ENCODE data around the gene PAX5.

PAX5 gene

DNA sequence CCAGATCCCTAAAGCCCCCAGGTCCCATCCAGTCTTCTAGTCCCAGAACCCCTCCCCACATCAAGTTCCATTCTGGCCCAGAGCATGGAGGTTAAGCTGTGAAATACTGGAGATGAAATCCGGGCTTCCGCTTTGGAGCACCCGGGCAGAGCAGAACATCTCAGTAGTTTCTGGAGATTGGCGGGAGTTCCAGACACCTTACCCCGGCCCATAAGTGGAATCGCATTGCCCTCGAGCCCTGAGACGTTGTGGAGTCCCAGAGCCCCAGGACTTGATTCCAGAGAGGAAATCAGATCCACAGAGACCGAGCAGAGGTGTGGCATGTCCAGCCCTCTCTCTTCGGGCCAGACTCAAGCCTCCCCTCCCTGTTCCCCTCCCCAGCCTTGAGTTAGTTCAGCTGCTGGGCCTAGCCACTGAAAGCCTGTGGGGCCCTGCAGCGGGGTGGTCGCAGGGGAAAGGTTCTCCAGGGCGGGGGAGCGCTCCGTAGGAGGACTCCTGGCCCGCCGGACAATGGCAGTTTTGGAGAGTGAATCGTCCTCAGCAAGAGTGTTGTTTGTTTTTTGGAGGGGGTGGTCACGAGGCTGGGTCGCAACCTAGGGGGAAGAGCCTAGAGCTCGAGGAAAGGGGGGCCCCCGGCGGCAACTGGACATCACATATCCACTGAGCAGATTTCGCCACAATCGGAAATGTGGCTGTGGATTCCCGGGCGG is 1.0 kb upstream of the PAX5 start:
- Histone ChIP-seq H3K27ac (ENCODE audit: poor library complexity, severe bottlenecking) (no peak overlapping the region), H3K36me3 (ENCODE audit: low read depth) (no peaks in the 10 kb centered on the region), H3K4me1 (ENCODE audit: insufficient read depth, poor library complexity, severe bottlenecking) (peaks cover 7% of the 10 kb centered on the region), H3K9me3 (ENCODE audit: severe bottlenecking) (no peaks in the 10 kb centered on the region), H3K27me3 (ENCODE audit: insufficient read depth, poor library complexity, severe bottlenecking) (peaks cover 100% of the 10 kb centered on the region), H3K4me3 (ENCODE audit: severe bottlenecking) (no peak overlapping the region)
- DNase-seq (ENCODE audit: low spot score) (no peak), ATAC-seq (ENCODE audit: low read depth) (no peak)
- TF ChIP-seq, protein P1, sequence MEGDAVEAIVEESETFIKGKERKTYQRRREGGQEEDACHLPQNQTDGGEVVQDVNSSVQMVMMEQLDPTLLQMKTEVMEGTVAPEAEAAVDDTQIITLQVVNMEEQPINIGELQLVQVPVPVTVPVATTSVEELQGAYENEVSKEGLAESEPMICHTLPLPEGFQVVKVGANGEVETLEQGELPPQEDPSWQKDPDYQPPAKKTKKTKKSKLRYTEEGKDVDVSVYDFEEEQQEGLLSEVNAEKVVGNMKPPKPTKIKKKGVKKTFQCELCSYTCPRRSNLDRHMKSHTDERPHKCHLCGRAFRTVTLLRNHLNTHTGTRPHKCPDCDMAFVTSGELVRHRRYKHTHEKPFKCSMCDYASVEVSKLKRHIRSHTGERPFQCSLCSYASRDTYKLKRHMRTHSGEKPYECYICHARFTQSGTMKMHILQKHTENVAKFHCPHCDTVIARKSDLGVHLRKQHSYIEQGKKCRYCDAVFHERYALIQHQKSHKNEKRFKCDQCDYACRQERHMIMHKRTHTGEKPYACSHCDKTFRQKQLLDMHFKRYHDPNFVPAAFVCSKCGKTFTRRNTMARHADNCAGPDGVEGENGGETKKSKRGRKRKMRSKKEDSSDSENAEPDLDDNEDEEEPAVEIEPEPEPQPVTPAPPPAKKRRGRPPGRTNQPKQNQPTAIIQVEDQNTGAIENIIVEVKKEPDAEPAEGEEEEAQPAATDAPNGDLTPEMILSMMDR (IDR thresholded peaks at IDR 0.05; ENCODE audit: poor library complexity, severe bottlenecking): peak; percentile 16

DNA sequence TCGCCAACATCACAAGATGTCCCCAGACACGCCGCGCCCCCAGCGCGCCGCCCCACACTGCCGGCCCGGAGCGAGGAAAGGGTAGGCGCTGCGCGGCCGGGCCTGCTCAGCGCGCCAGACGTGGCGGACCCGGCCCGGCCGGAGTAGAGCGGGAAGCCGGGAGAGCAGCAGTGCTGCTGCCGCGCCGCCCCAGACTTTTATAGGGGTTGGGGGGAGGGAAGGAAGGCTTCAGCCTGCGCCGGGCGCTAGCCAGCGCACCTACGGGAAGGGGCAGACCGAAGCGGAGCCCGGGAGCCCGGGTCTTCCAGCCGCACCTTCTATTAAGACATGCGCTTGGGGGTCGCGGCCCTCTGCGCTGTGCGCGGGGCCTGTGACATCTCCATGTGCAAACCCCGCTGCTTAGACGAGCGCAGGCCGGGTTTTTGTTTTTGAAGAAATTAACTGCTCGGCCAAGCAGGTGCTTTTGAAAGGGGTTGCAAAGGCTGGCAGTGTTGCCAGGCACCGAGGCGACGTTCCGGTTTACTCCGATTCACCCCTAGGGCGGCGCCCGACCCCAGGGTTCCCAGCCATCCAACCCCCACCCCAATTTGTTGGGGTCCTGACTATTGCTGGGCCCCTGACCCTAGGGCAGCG is 353 bp upstream of the PAX5 start:
- H3K27me3 ChIP-seq (ENCODE audit: insufficient read depth, poor library complexity, severe bottlenecking): peaks cover 100% of the 10 kb centered on the region
- H3K4me3 ChIP-seq (ENCODE audit: severe bottlenecking): no peak overlapping the region
- DNase-seq (ENCODE audit: low spot score): no peak

DNA sequence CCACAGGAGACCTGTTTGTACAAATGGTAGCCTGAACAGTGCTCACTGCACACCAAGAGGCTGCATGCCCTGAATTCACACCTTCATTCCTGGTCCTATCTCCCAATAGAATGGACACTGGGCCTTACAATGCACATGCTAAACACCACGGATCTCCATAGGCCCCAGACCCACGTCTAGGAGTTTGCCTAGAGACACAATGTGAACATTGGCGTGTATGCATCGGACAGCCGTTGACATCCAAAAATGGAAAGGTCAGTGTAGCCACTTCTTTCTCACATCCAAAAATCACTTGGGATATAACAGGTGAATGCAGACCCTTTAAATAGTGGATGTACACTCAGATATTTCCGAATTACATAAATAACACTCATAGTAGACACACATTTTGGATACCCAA is 927 bp downstream of the PAX5 start:
- DNase-seq (ENCODE audit: low spot score) (no peak), ATAC-seq (ENCODE audit: low read depth) (no peak)
- Histone ChIP-seq H3K27ac (ENCODE audit: poor library complexity, severe bottlenecking) (no peak overlapping the region), H3K4me3 (ENCODE audit: severe bottlenecking) (no peak overlapping the region), H3K4me1 (ENCODE audit: insufficient read depth, poor library complexity, severe bottlenecking) (peaks cover 7% of the 10 kb centered on the region), H3K27me3 (ENCODE audit: insufficient read depth, poor library complexity, severe bottlenecking) (peaks cover 100% of the 10 kb centered on the region), H3K36me3 (ENCODE audit: low read depth) (no peaks in the 10 kb centered on the region), H3K9me3 (ENCODE audit: severe bottlenecking) (no peaks in the 10 kb centered on the region)
- TF ChIP-seq, protein P1 (IDR thresholded peaks at IDR 0.05; ENCODE audit: poor library complexity, severe bottlenecking): no peak

More for the DNA sequence above, 353 bp upstream of the PAX5 start:
- Histone ChIP-seq H3K9me3 (ENCODE audit: severe bottlenecking) (no peaks in the 10 kb centered on the region), H3K27ac (ENCODE audit: poor library complexity, severe bottlenecking) (no peak overlapping the region), H3K4me1 (ENCODE audit: insufficient read depth, poor library complexity, severe bottlenecking) (peaks cover 7% of the 10 kb centered on the region), H3K36me3 (ENCODE audit: low read depth) (no peaks in the 10 kb centered on the region)
- TF ChIP-seq, protein P1 (IDR thresholded peaks at IDR 0.05; ENCODE audit: poor library complexity, severe bottlenecking): peak; percentile 47
- ATAC-seq (ENCODE audit: low read depth): peak; percentile 40; the same call in 2 of the 3 replicates

DNA sequence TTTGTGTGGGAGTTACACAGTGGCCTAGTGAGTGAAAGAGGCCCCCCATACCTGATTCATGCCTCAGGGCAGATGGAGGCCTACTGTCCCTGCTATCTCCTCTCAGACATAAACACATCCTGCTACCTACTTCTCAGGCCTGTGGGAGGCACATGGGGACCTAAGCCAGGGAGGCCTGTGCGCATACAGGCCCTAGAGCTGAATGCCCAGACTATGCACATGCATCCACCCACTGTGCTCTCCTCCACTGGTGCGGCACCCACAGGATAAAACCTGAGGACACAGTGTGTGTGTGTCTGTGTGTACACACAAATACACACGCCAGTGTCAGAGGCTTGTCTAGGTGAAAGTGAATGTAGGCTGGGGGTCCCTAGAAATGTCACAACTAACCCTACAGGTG is 1.4 kb downstream of the PAX5 start:
- no peak overlapping the region for H3K27ac ChIP-seq (ENCODE audit: poor library complexity, severe bottlenecking)
- H3K4me3 ChIP-seq (ENCODE audit: severe bottlenecking): no peak overlapping the region
- peaks cover 100% of the 10 kb centered on the region for H3K27me3 ChIP-seq (ENCODE audit: insufficient read depth, poor library complexity, severe bottlenecking)
- no peak for DNase-seq (ENCODE audit: low spot score)
- H3K36me3 ChIP-seq (ENCODE audit: low read depth): no peaks in the 10 kb centered on the region
- peaks cover 7% of the 10 kb centered on the region for H3K4me1 ChIP-seq (ENCODE audit: insufficient read depth, poor library complexity, severe bottlenecking)
- ATAC-seq (ENCODE audit: low read depth): no peak
- TF ChIP-seq, protein P1 (IDR thresholded peaks at IDR 0.05; ENCODE audit: poor library complexity, severe bottlenecking): no peak
- no peaks in the 10 kb centered on the region for H3K9me3 ChIP-seq (ENCODE audit: severe bottlenecking)

- Histone ChIP-seq H3K27me3 (ENCODE audit: insufficient read depth, poor library complexity, severe bottlenecking) (peaks cover 100% of the 10 kb centered on the region), H3K4me3 (ENCODE audit: severe bottlenecking) (no peak overlapping the region), H3K9me3 (ENCODE audit: severe bottlenecking) (no peaks in the 10 kb centered on the region), H3K27ac (ENCODE audit: poor library complexity, severe bottlenecking) (no peak overlapping the region), H3K4me1 (ENCODE audit: insufficient read depth, poor library complexity, severe bottlenecking) (peaks cover under 1% of the 10 kb centered on the region), H3K36me3 (ENCODE audit: low read depth) (no peaks in the 10 kb centered on the region)
- TF ChIP-seq, protein P1 (IDR thresholded peaks at IDR 0.05; ENCODE audit: poor library complexity, severe bottlenecking): no peak
- ATAC-seq (ENCODE audit: low read depth) (no peak), DNase-seq (ENCODE audit: low spot score) (no peak)
These were observed 2.2 kb downstream of the PAX5 start for GRCh38 chr9:37031902-37032301.

Measured in RWPE2 (cell line).